ENCODE measurements around the gene TMEM123.

GRCh38 chr11:102408339-102408738 lies 44.2 kb downstream of the TMEM123 start:
- TF ChIP-seq CTCF (IDR thresholded peaks at IDR 0.05; ENCODE audit: insufficient read depth, low read length, poor library complexity, severe bottlenecking): no peak
- no peak for TF ChIP-seq EZH2phosphoT487 (conservative IDR thresholded peaks at IDR 0.05; ENCODE audit: low read length)

All from SU-DHL-6 (cell line).